Esophagus muscularis mucosa (tissue), 4 donors: ENCODE results near the gene ZNF793. TPM values are rescaled to one million over a fixed set of nuclear protein-coding genes. Genes with fewer than 3 reads are reported as not detected.

Experiments used
- DNase-seq: peaks from one replicate; pipeline ENCODE4 v3.0.0-alpha.2; 2017; ENCODE audit errors: extremely low spot score
- H3K27ac ChIP-seq, 4 donors: fragments of 200-600 bp; sonication (generic); replicated peaks in 1 of 4; 1 replicate in 3 of 4; 2 replicates in 1 of 4; pipeline ENCODE4 v1.5.1; 2016 to 2019; ENCODE audit warnings: mild to moderate bottlenecking in 1 of 4
- H3K27me3 ChIP-seq, 4 donors: fragments of 200-600 bp; sonication (generic); one replicate each; pipeline versions ENCODE4 v1.5.1 to v1.6.0; 2016 to 2019
- H3K36me3 ChIP-seq, 4 donors: fragments of 200-600 bp; sonication (generic); one replicate each; pipeline ENCODE4 v1.5.1; 2016 to 2019
- H3K4me1 ChIP-seq, 4 donors: fragments of 200-600 bp; sonication (generic); one replicate each; pipeline ENCODE4 v1.5.1; 2016 to 2019
- H3K4me3 ChIP-seq, 4 donors: fragments of 200-600 bp; sonication (generic); 1 replicate in 2 of 4; 2 replicates in 2 of 4; pipeline ENCODE4 v1.5.1; 2016 to 2019; ENCODE audit warnings: mild to moderate bottlenecking in 4 of 4, moderate library complexity in 1 of 4
- H3K9me3 ChIP-seq, 4 donors: fragments of 200-600 bp; sonication (generic); 1 replicate in 3 of 4; 2 replicates in 1 of 4; pipeline ENCODE4 v1.5.1; 2016 to 2019
- CTCF ChIP-seq, 3 experiments: fragments of 200-600 bp in 2 of 3; fragments of 450-650 bp in 1 of 3; sonication (generic) in 2 of 3; IDR thresholded peaks; one replicate each; pipeline ENCODE4 v1.5.1; 2017 to 2019; ENCODE audit warnings: antibody characterized with exemption in 3 of 3, mild to moderate bottlenecking in 2 of 3, moderate library complexity in 1 of 3
- EP300 ChIP-seq: sonication (generic); formaldehyde crosslinking; IDR thresholded peaks from one replicate; pipeline ENCODE4 v1.6.1; 2017; ENCODE audit warnings: antibody characterized with exemption
- POLR2A ChIP-seq: fragments of 450-650 bp; IDR thresholded peaks from one replicate; pipeline ENCODE4 v1.6.1; 2017; ENCODE audit warnings: antibody characterized with exemption, moderate library complexity, mild to moderate bottlenecking, low read depth
- POLR2AphosphoS5 ChIP-seq, 2 donors: sonication (generic); formaldehyde crosslinking; IDR thresholded peaks; one replicate each; pipeline ENCODE4 v1.6.1; 2017; ENCODE audit warnings: antibody characterized with exemption in 2 of 2
- WGBS: methylation state at CpG from one replicate; pipeline ENCODE4 v1.1.5; 2018; 5-methylcytosine and 5-hydroxymethylcytosine counted together
- intact Hi-C: fragments of 100-400 bp; cut with DNase I; formaldehyde crosslinking; loops from one replicate; pipeline ENCODE4 v1.15.1; 2023
- total RNA-seq, 4 donors: library from RNA; depleted of rRNA; stranded (reverse); fragments of >200 nt; gene quantifications; one replicate each; pipeline versions ENCODE4 v1.1.0 to v1.2.1, GENCODE V29; 2016

Gene ZNF793
- total RNA-seq, 4 donors from 2014 or later: 3.0 to 7.1 (median 5.3) TPM

GRCh38 chr19:37468961-37469777 lies 37.6 kb upstream of the ZNF793 start, which contains the start of gene ZNF570:
Gene ZNF570 (plus strand): TSS chr19:37469356. CDS start chr19:37470355, 999 bp downstream.
- H3K9me3 ChIP-seq: peaks cover 0 to 8% (median 3%) of the 10 kb centered on the region in 4 donors
- peak; percentile 97 for DNase-seq
- peaks cover 16 to 34% (median 34%) of the 10 kb centered on the region in 4 donors for H3K4me1 ChIP-seq
- under 1% methylated on average over 29 of the region's 63 CpGs for WGBS
- peak in 1 of 3 experiments; percentile 1 for TF ChIP-seq CTCF (IDR thresholded peaks at IDR 0.05)
- TF ChIP-seq EP300: no peak
- no peak for TF ChIP-seq POLR2A
- TF ChIP-seq POLR2AphosphoS5 (IDR thresholded peaks at IDR 0.05): peak; percentile 85 to 91
- H3K27me3 ChIP-seq: no peaks in the 10 kb centered on the region
- peaks cover 7 to 31% (median 14%) of the 10 kb centered on the region in 4 donors for H3K36me3 ChIP-seq
- peak within 1 kb of the TSS; percentile 92 to 96 (median 93) for H3K27ac ChIP-seq
- H3K4me3 ChIP-seq: peak within 1 kb of the TSS; percentile 73 to 94 (median 84)
- intact Hi-C loops: loop anchor here (2.0 to 5.0 kb wide), 4 partner anchors 97 to 392 kb away; partner anchors contain the start of genes ZNF420, ZNF527, ZNF540 and ZNF571

DNA sequence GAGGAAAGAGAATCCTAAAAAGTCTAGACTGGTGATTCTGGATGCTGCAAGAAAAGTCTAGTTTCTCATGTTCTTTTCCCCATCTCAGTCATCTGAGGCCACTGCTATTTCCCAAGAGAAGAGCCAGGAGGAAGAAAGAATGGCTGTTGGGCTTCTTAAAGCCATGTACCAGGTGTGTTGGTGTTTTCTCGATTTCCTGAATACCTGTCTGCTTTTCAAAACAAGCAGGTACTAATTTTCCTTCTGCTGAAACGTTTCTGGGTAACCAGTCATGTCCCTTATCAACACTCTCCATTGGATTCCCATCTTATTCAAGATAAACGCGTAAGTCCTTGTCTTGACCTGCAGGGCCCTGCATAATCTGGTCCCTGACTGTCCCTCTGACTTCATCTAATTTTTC lies 36.5 kb upstream of the ZNF793 start:
- Histone ChIP-seq H3K4me3 (peak overlapping the region; percentile 73 to 94 (median 84)), H3K27me3 (no peaks in the 10 kb centered on the region), H3K27ac (peak overlapping the region in 3 of 4 donors; percentile 92 to 96 (median 92)), H3K4me1 (peaks cover 16 to 34% (median 34%) of the 10 kb centered on the region in 4 donors), H3K36me3 (peaks cover 11 to 32% (median 16%) of the 10 kb centered on the region in 4 donors), H3K9me3 (peaks cover 0 to 10% (median 7%) of the 10 kb centered on the region in 4 donors)
- intact Hi-C loops: loop anchor here (5.0 kb wide), 1 partner anchor 37 kb away; the partner anchor contains the start of gene ZNF793
- WGBS: 86% methylated on average over 4 of the region's 4 CpGs
- DNase-seq: no peak
- TF ChIP-seq CTCF (IDR thresholded peaks at IDR 0.05) (no peak), POLR2AphosphoS5 (IDR thresholded peaks at IDR 0.05) (no peak), POLR2A (no peak), EP300 (no peak)

GRCh38 chr19:37472165-37472564 lies 34.6 kb upstream of the ZNF793 start:
- intact Hi-C loops: loop anchor here (5.0 kb wide), 1 partner anchor 35 kb away; the partner anchor contains the start of gene ZNF793
- TF ChIP-seq POLR2A: no peak
- TF ChIP-seq EP300: no peak
- TF ChIP-seq CTCF (IDR thresholded peaks at IDR 0.05): no peak
- no peak for TF ChIP-seq POLR2AphosphoS5 (IDR thresholded peaks at IDR 0.05)
- peaks cover 10 to 25% (median 24%) of the 10 kb centered on the region in 4 donors for H3K4me1 ChIP-seq
- H3K36me3 ChIP-seq: peaks cover 31 to 52% (median 35%) of the 10 kb centered on the region in 4 donors
- no peak overlapping the region for H3K27ac ChIP-seq
- H3K9me3 ChIP-seq: peaks cover 0 to 25% (median 19%) of the 10 kb centered on the region in 4 donors
- no peaks in the 10 kb centered on the region for H3K27me3 ChIP-seq
- 98% methylated on average over 9 of the region's 9 CpGs for WGBS
- no peak for DNase-seq
- no peak overlapping the region for H3K4me3 ChIP-seq

DNA sequence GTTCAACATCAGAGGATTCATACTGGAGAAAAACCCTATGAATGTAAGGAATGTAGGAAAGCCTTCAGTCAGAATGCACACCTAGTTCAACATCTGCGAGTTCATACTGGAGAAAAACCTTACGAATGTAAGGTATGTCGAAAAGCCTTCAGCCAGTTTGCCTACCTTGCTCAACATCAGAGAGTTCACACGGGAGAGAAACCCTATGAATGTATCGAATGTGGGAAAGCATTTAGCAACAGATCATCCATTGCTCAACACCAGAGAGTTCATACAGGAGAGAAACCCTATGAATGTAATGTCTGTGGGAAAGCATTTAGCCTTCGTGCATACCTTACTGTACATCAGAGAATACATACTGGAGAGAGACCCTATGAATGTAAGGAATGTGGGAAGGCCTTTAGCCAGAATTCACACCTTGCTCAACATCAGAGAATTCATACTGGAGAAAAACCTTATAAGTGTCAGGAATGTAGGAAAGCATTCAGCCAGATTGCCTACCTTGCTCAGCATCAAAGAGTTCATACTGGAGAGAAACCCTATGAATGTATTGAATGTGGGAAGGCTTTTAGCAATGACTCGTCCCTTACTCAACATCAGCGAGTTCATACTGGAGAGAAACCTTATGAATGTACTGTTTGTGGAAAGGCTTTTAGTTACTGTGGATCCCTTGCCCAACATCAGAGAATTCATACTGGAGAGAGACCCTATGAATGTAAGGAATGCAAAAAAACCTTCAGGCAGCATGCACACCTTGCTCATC lies 22.2 kb upstream of the ZNF793 start:
- Histone ChIP-seq H3K27ac (no peak overlapping the region), H3K9me3 (peaks cover 36 to 100% (median 98%) of the 10 kb centered on the region in 4 donors), H3K27me3 (no peaks in the 10 kb centered on the region), H3K4me3 (no peak overlapping the region), H3K36me3 (peaks cover 58 to 68% (median 63%) of the 10 kb centered on the region in 4 donors), H3K4me1 (no peaks in the 10 kb centered on the region)
- 94% methylated on average over 8 of the region's 8 CpGs for WGBS
- no peak for TF ChIP-seq POLR2A
- TF ChIP-seq POLR2AphosphoS5 (IDR thresholded peaks at IDR 0.05): no peak
- no peak for TF ChIP-seq CTCF (IDR thresholded peaks at IDR 0.05)
- no peak for TF ChIP-seq EP300
- intact Hi-C loops: no loop called here
- DNase-seq: no peak
